ENCODE results near the gene ISCU. TPM values are rescaled to one million over a fixed set of nuclear protein-coding genes. Genes with fewer than 3 reads are reported as not detected.
"Not testable (repeated sequence)": the region's sequence is repeated elsewhere in the genome, so short reads cannot be mapped to it uniquely, and the experiment has no call there.

The ISCU gene
- total RNA-seq, 1 experiment from 2014 or later, result 84.8 TPM

DNA sequence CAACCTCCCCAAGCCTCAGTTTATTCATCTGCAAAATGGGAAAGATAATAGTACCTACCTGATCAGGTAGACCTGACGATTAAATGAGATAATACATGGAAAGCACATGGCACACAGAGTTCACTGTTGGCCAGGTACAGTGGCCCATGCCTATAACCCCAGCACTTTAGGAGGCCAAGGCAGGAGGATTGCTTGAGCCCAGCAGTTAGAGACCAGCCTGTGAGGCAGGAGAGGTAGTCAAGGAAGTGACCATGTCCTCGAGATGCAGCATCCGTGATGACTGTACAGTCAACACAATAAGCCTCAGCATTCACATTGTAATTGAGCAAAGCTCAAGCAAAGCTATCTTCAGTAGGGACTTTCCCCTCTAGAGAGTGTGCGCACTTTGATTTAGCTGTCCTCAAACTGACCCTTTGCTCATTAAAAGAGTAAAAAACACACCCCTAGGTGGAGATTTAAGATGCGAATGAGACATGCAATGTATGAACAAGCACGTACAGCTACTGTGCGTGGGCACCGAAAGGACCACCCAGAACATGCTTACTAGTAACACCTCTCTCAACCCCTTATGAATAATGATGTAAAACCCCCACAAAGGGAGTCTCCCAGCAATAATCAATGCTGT lies 9.9 kb downstream of the ISCU start:
- POLR2A ChIA-PET (ENCODE audit: unreplicated experiment), result no interaction called here
- H2AFZ ChIP-seq, result no peak overlapping the region
- no peak for DNase-seq
- no peaks in the 10 kb centered on the region for H3K27me3 ChIP-seq (ENCODE audit: insufficient read depth, low read depth)
- no peaks in the 10 kb centered on the region for H3K9me2 ChIP-seq (ENCODE audit: insufficient read depth)
- no peaks in the 10 kb centered on the region for H3K9me3 ChIP-seq (ENCODE audit: insufficient read depth, low read depth)
- H3K4me2 ChIP-seq, result no peak overlapping the region
- peaks cover 4% of the 10 kb centered on the region; the same call in 1 of the 2 replicates for H3F3A ChIP-seq (ENCODE audit: insufficient read depth, low read depth)
- BruUV-seq (replicated peaks), result no TSS peak
- H3K4me3 ChIP-seq, result no peak overlapping the region
- no peaks in the 10 kb centered on the region for H3K4me1 ChIP-seq (replicated peaks; ENCODE audit: insufficient read depth)
- CTCF ChIA-PET, result interaction anchor here (0.6 kb wide), 2 partner anchors 23 to 398 kb away, joined by 3 to 5 read pairs; no protein-coding TSS in a partner anchor
- no peaks in the 10 kb centered on the region for H4K20me1 ChIP-seq (ENCODE audit: insufficient read depth)
- H3K79me2 ChIP-seq (ENCODE audit: low read depth), result no peaks in the 10 kb centered on the region
- intact Hi-C loops (cut with micrococcal nuclease; ENCODE audit: unreplicated experiment), result no loop called here
- H3K27ac ChIP-seq, result no peak overlapping the region
- peaks cover 12% of the 10 kb centered on the region; the same call in 1 of the 2 replicates for H3K36me3 ChIP-seq (ENCODE audit: low read depth)
- TF ChIP-seq EZH2 (IDR thresholded peaks at IDR 0.05; ENCODE audit: low read depth), result no peak
- TF ChIP-seq, protein P1, sequence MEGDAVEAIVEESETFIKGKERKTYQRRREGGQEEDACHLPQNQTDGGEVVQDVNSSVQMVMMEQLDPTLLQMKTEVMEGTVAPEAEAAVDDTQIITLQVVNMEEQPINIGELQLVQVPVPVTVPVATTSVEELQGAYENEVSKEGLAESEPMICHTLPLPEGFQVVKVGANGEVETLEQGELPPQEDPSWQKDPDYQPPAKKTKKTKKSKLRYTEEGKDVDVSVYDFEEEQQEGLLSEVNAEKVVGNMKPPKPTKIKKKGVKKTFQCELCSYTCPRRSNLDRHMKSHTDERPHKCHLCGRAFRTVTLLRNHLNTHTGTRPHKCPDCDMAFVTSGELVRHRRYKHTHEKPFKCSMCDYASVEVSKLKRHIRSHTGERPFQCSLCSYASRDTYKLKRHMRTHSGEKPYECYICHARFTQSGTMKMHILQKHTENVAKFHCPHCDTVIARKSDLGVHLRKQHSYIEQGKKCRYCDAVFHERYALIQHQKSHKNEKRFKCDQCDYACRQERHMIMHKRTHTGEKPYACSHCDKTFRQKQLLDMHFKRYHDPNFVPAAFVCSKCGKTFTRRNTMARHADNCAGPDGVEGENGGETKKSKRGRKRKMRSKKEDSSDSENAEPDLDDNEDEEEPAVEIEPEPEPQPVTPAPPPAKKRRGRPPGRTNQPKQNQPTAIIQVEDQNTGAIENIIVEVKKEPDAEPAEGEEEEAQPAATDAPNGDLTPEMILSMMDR (conservative IDR thresholded peaks at IDR 0.05), result no peak

- Histone ChIP-seq H3K4me2 (no peak overlapping the region), H3K9me2 (ENCODE audit: insufficient read depth) (no peaks in the 10 kb centered on the region), H2AFZ (no peak overlapping the region), H4K20me1 (ENCODE audit: insufficient read depth) (no peaks in the 10 kb centered on the region), H3K4me1 (replicated peaks; ENCODE audit: insufficient read depth) (no peaks in the 10 kb centered on the region), H3K9me3 (ENCODE audit: insufficient read depth, low read depth) (no peaks in the 10 kb centered on the region), H3K27ac (no peak overlapping the region), H3K36me3 (ENCODE audit: low read depth) (peaks cover 1% of the 10 kb centered on the region; the same call in 1 of the 2 replicates), H3K4me3 (no peak overlapping the region), H3K27me3 (ENCODE audit: insufficient read depth, low read depth) (no peaks in the 10 kb centered on the region), H3F3A (ENCODE audit: insufficient read depth, low read depth) (peaks cover 4% of the 10 kb centered on the region; the same call in 1 of the 2 replicates), H3K79me2 (ENCODE audit: low read depth) (no peaks in the 10 kb centered on the region)
- TF ChIP-seq, protein P1 (conservative IDR thresholded peaks at IDR 0.05), result no peak
- no peak for TF ChIP-seq EZH2 (IDR thresholded peaks at IDR 0.05; ENCODE audit: low read depth)
- CTCF ChIA-PET, result no interaction called here
- DNase-seq, result no peak
- intact Hi-C loops (cut with micrococcal nuclease; ENCODE audit: unreplicated experiment), result no loop called here
- POLR2A ChIA-PET (ENCODE audit: unreplicated experiment), result no interaction called here
- no TSS peak for BruUV-seq (replicated peaks)
These were observed 10.9 kb downstream of the ISCU start for GRCh38 chr12:108573317-108573716.

DNA sequence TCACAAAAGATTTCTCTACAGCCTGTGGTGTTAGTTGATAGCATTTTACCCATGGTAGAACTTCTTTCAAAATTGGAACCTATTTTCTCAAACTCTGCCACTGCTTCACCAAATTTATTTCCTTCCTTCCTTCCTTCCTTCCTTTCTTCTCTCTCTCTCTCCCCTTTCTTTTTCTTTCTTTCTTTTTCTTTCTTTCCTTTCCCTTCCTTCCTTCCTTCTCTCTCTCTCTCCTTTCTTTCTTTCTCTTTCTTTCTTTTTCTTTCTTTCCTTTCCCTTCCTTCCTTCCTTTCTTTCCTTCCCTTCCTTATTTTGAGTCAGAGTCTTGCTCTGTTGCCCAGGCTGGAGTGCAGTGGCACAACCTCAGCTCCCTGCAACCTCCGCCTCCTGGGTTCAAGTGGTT lies 11.9 kb downstream of the ISCU start:
- BruUV-seq (replicated peaks); H3K9me3 ChIP-seq (ENCODE audit: insufficient read depth, low read depth); H2AFZ ChIP-seq; H4K20me1 ChIP-seq (ENCODE audit: insufficient read depth); H3K27ac ChIP-seq; DNase-seq; H3K36me3 ChIP-seq (ENCODE audit: low read depth); intact Hi-C loops (cut with micrococcal nuclease; ENCODE audit: unreplicated experiment); H3K4me2 ChIP-seq; H3K79me2 ChIP-seq (ENCODE audit: low read depth); POLR2A ChIA-PET (ENCODE audit: unreplicated experiment); H3K4me1 ChIP-seq (replicated peaks; ENCODE audit: insufficient read depth); H3K4me3 ChIP-seq; H3K27me3 ChIP-seq (ENCODE audit: insufficient read depth, low read depth); H3K9me2 ChIP-seq (ENCODE audit: insufficient read depth); H3F3A ChIP-seq (ENCODE audit: insufficient read depth, low read depth): not testable (repeated sequence)
- CTCF ChIA-PET, result interaction anchor here (0.6 to 0.7 kb wide), 3 partner anchors 44 to 401 kb away, joined by 9 to 16 read pairs (median 11); no protein-coding TSS in a partner anchor

All from PC-9 (cell line).